Neutrophil (primary cell): ENCODE measurements around the gene NAP1L2.
"Not testable (repeated sequence)": the region's sequence is repeated elsewhere in the genome, so short reads cannot be mapped to it uniquely, and the experiment has no call there.

Experiments used
- H3K27ac ChIP-seq: fragments of 200-600 bp; sonication (generic); 2 replicates; pipeline ENCODE4 v1.5.1; 2016; ENCODE audit warnings: mild to moderate bottlenecking, moderate library complexity
- H3K27me3 ChIP-seq: fragments of 200-600 bp; sonication (generic); 2 replicates; pipeline ENCODE4 v1.6.0; 2016; ENCODE audit warnings: mild to moderate bottlenecking
- H3K36me3 ChIP-seq: fragments of 200-600 bp; sonication (generic); 2 replicates; pipeline ENCODE4 v1.5.1; 2017
- H3K4me1 ChIP-seq, 2 experiments: fragments of 200-600 bp in 1 of 2; sonication (generic) in 1 of 2; 1 replicate in 1 of 2; 2 replicates in 1 of 2; pipeline versions ENCODE4 v1.5.1 to v1.6.1; 2013 to 2016; ENCODE audit warnings: low read depth in 1 of 2, low read length in 1 of 2, mild to moderate bottlenecking in 1 of 2, moderate library complexity in 1 of 2; ENCODE audit not compliant: control insufficient read depth in 1 of 2, insufficient read depth in 1 of 2
- H3K4me3 ChIP-seq, 2 experiments: fragments of 200-600 bp in 1 of 2; sonication (generic) in 1 of 2; 1 replicate in 1 of 2; 2 replicates in 1 of 2; pipeline ENCODE4 v1.5.1; 2013 to 2016; ENCODE audit warnings: low read depth in 1 of 2, low read length in 1 of 2, mild to moderate bottlenecking in 1 of 2, moderate library complexity in 1 of 2
- H3K9me3 ChIP-seq: fragments of 200-600 bp; sonication (generic); 2 replicates; pipeline ENCODE4 v1.5.1; 2016
- CTCF ChIP-seq: fragments of 200-600 bp; sonication (generic); IDR thresholded peaks from 2 replicates; pipeline ENCODE4 v1.5.1; 2016; ENCODE audit warnings: antibody characterized with exemption

NAP1L2 gene

GRCh38 chrX:73213734-73214425 lies 771 bp downstream of the NAP1L2 start:
- H3K4me1 ChIP-seq: no peaks in the 10 kb centered on the region
- peaks cover 31% of the 10 kb centered on the region for H3K27me3 ChIP-seq
- H3K27ac ChIP-seq: no peak overlapping the region
- no peaks in the 10 kb centered on the region for H3K36me3 ChIP-seq
- TF ChIP-seq CTCF: no peak
- H3K4me3 ChIP-seq: no peak overlapping the region
- H3K9me3 ChIP-seq: no peaks in the 10 kb centered on the region

- no peaks in the 10 kb centered on the region for H3K9me3 ChIP-seq
- H3K27ac ChIP-seq: no peak overlapping the region
- H3K4me1 ChIP-seq: no peaks in the 10 kb centered on the region
- no peak for TF ChIP-seq CTCF
- no peaks in the 10 kb centered on the region for H3K27me3 ChIP-seq
- no peaks in the 10 kb centered on the region for H3K36me3 ChIP-seq
- no peak overlapping the region for H3K4me3 ChIP-seq
Observed at GRCh38 chrX:73206366-73206765, 8.3 kb downstream of the NAP1L2 start.

- no peaks in the 10 kb centered on the region for H3K4me1 ChIP-seq
- TF ChIP-seq CTCF: no peak
- H3K9me3 ChIP-seq: no peaks in the 10 kb centered on the region
- no peaks in the 10 kb centered on the region for H3K27me3 ChIP-seq
- H3K4me3 ChIP-seq: no peak overlapping the region
- no peak overlapping the region for H3K27ac ChIP-seq
- H3K36me3 ChIP-seq: no peaks in the 10 kb centered on the region
Observed at GRCh38 chrX:73182502-73183114, 32.0 kb downstream of the NAP1L2 start.

GRCh38 chrX:73168945-73169344 lies 45.7 kb downstream of the NAP1L2 start:
- H3K27ac ChIP-seq, H3K27me3 ChIP-seq, H3K4me3 ChIP-seq, H3K9me3 ChIP-seq, H3K36me3 ChIP-seq, H3K4me1 ChIP-seq: not testable (repeated sequence)
